Lung (tissue), 12 donors: Measurements from ENCODE around the gene CRISPLD2. TPM values are rescaled to one million over a fixed set of nuclear protein-coding genes. Genes with fewer than 3 reads are reported as not detected.
A peak's percentile ranks its signal among the peaks of the same experiment; 100 is the strongest.

ENCODE experiments used
- ATAC-seq: fragments of 200-7000 bp; cut with Tn5 transposase; one replicate; pipeline ENCODE4 v1.9.1; 2020; ENCODE audit warnings: moderate number of reproducible peaks; ENCODE audit not compliant: insufficient read depth, low FRiP score
- DNase-seq, 3 donors: peaks; one replicate each; pipeline ENCODE4 v3.0.0-alpha.2; 2013 to 2017
- H3K27ac ChIP-seq, 2 donors: one replicate each; pipeline ENCODE4 v1.5.1; 2013; ENCODE audit warnings: mild to moderate bottlenecking in 2 of 2, moderate library complexity in 2 of 2, control low read depth in 1 of 2, inconsistent platforms in 1 of 2, low read depth in 1 of 2, low read length in 1 of 2
- H3K27me3 ChIP-seq, 3 donors: one replicate each; pipeline ENCODE4 v1.5.1; 2013; ENCODE audit warnings: low read length in 2 of 3; ENCODE audit not compliant: control insufficient read depth in 3 of 3, insufficient read depth in 3 of 3
- H3K36me3 ChIP-seq, 4 donors: one replicate each; pipeline ENCODE4 v1.5.1; 2013; ENCODE audit warnings: low read length in 4 of 4, mild to moderate bottlenecking in 1 of 4, moderate library complexity in 1 of 4; ENCODE audit not compliant: control insufficient read depth in 4 of 4, insufficient read depth in 4 of 4
- H3K4me1 ChIP-seq, 5 donors: one replicate each; pipeline ENCODE4 v1.5.1; 2013; ENCODE audit warnings: low read length in 5 of 5, mild to moderate bottlenecking in 2 of 5, moderate library complexity in 1 of 5; ENCODE audit not compliant: control insufficient read depth in 5 of 5, insufficient read depth in 5 of 5
- H3K4me3 ChIP-seq: one replicate; pipeline ENCODE4 v1.5.1; 2013; ENCODE audit warnings: mild to moderate bottlenecking, control low read depth, moderate library complexity
- H3K9ac ChIP-seq, 2 donors: one replicate each; pipeline ENCODE4 v1.5.1; 2013; ENCODE audit warnings: low read length in 2 of 2, control low read depth in 1 of 2; ENCODE audit not compliant: insufficient read depth in 1 of 2
- H3K9me3 ChIP-seq, 4 donors: one replicate each; pipeline ENCODE4 v1.5.1; 2013; ENCODE audit warnings: low read length in 3 of 4, mild to moderate bottlenecking in 1 of 4, moderate library complexity in 1 of 4; ENCODE audit not compliant: control insufficient read depth in 4 of 4, insufficient read depth in 3 of 4
- CTCF ChIP-seq: IDR thresholded peaks from 2 replicates; pipeline ENCODE4 v1.5.1; 2012; ENCODE audit warnings: mild to moderate bottlenecking; ENCODE audit errors: control extremely low read depth, extremely low read depth
- WGBS, 2 donors: extraction: QIAGEN DNeasy Blood & Tissue Kit; methylation state at CpG; one replicate each; pipeline ENCODE4 v1.1.7; 2013; 5-methylcytosine and 5-hydroxymethylcytosine counted together
- polyA plus RNA-seq, 2 donors: library from polyadenylated mRNA; stranded (reverse); fragments of 200-250 nt; gene quantifications; one replicate each; pipeline ENCODE4 v1.2.1, GENCODE V29; 2013
- total RNA-seq, 2 donors: library from RNA; depleted of rRNA in 1 of 2; stranded (reverse); fragments of >200 nt in 1 of 2; gene quantifications; one replicate each; pipeline ENCODE4 v1.2.1, GENCODE V29; 2014 to 2021
- donor health status: control.
- donor health status: control.
- donor health status: Bipolar disorder and iron deficiency.
- donor health status: healthy.
- donor health status: DM: yes; HTN: yes; CAD: no.

Gene CRISPLD2
- total and polyA plus RNA-seq, 4 donors, result 30.3 to 136 (median 42.5) TPM

- no peaks in the 10 kb centered on the region for H3K27me3 ChIP-seq
- peaks cover 0 to 27% (median 3%) of the 10 kb centered on the region in 5 donors for H3K4me1 ChIP-seq
- no peaks in the 10 kb centered on the region for H3K9me3 ChIP-seq
- H3K9ac ChIP-seq, result no peak overlapping the region
- TF ChIP-seq CTCF, result no peak
- 93 to 96% methylated on average over 15 of the region's 15 CpGs for WGBS, 2 donors
- DNase-seq (no peak), ATAC-seq (no peak)
- peaks cover 0 to 1% (median 0%) of the 10 kb centered on the region in 4 donors for H3K36me3 ChIP-seq
- H3K4me3 ChIP-seq, result no peak overlapping the region
- H3K27ac ChIP-seq, result no peak overlapping the region
These were observed 67.4 kb downstream of the CRISPLD2 start for GRCh38 chr16:84887207-84887606.

GRCh38 chr16:84888450-84888849 lies 68.7 kb downstream of the CRISPLD2 start:
- DNase-seq, result no peak
- 88 to 92% methylated on average over 7 of the region's 7 CpGs for WGBS, 2 donors
- no peak for TF ChIP-seq CTCF
- Histone ChIP-seq H3K27ac (no peak overlapping the region), H3K4me3 (no peak overlapping the region), H3K27me3 (no peaks in the 10 kb centered on the region), H3K9me3 (no peaks in the 10 kb centered on the region), H3K36me3 (peaks cover 0 to 1% (median 0%) of the 10 kb centered on the region in 4 donors), H3K9ac (no peak overlapping the region), H3K4me1 (peaks cover 0 to 28% (median 3%) of the 10 kb centered on the region in 5 donors)
- ATAC-seq, result no peak

GRCh38 chr16:84889066-84889465 lies 69.3 kb downstream of the CRISPLD2 start:
- H3K4me1 ChIP-seq, result peaks cover 0 to 28% (median 3%) of the 10 kb centered on the region in 5 donors
- no peak overlapping the region for H3K27ac ChIP-seq
- no peak overlapping the region for H3K9ac ChIP-seq
- ATAC-seq (no peak), DNase-seq (peak in 2 of 3 donors; percentile 32 to 37)
- 78 to 79% methylated on average over 12 of the region's 12 CpGs for WGBS, 2 donors
- no peaks in the 10 kb centered on the region for H3K9me3 ChIP-seq
- TF ChIP-seq CTCF, result no peak
- H3K27me3 ChIP-seq, result no peaks in the 10 kb centered on the region
- H3K36me3 ChIP-seq, result peaks cover 0 to 1% (median 0%) of the 10 kb centered on the region in 4 donors
- no peak overlapping the region for H3K4me3 ChIP-seq

- DNase-seq (no peak), ATAC-seq (no peak)
- Histone ChIP-seq H3K9ac (no peak overlapping the region), H3K36me3 (no peaks in the 10 kb centered on the region), H3K4me1 (peaks cover 0 to 19% (median 3%) of the 10 kb centered on the region in 5 donors), H3K4me3 (no peak overlapping the region), H3K9me3 (no peaks in the 10 kb centered on the region), H3K27me3 (no peaks in the 10 kb centered on the region), H3K27ac (no peak overlapping the region)
- 89 to 94% methylated on average over 9 of the region's 9 CpGs for WGBS, 2 donors
- TF ChIP-seq CTCF, result no peak
These were observed 70.6 kb downstream of the CRISPLD2 start for GRCh38 chr16:84890427-84890826.
